ENCODE data around the gene ANGPT4.

The ANGPT4 gene

DNA sequence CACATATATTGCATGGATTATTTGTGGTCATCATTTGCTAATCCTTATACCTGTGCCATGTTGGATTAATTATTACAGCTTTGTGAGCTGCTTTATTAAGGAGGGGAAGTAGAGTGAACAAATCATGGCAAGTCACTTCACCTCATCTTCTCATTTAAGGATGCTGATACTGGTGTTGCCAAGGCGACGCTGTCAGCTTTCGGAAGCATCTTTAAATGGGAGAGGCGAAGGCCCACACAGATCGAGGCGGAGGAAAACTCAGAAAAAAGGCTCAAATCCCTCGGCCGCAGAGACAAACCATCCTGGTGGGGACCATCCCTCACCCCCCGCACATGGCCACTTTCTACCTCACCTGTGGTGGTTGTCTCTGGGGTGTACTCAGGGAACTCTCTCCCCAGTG is 47.9 kb downstream of the ANGPT4 start:
- TF ChIP-seq, protein P1, sequence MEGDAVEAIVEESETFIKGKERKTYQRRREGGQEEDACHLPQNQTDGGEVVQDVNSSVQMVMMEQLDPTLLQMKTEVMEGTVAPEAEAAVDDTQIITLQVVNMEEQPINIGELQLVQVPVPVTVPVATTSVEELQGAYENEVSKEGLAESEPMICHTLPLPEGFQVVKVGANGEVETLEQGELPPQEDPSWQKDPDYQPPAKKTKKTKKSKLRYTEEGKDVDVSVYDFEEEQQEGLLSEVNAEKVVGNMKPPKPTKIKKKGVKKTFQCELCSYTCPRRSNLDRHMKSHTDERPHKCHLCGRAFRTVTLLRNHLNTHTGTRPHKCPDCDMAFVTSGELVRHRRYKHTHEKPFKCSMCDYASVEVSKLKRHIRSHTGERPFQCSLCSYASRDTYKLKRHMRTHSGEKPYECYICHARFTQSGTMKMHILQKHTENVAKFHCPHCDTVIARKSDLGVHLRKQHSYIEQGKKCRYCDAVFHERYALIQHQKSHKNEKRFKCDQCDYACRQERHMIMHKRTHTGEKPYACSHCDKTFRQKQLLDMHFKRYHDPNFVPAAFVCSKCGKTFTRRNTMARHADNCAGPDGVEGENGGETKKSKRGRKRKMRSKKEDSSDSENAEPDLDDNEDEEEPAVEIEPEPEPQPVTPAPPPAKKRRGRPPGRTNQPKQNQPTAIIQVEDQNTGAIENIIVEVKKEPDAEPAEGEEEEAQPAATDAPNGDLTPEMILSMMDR (IDR thresholded peaks at IDR 0.05), result no peak

DNA sequence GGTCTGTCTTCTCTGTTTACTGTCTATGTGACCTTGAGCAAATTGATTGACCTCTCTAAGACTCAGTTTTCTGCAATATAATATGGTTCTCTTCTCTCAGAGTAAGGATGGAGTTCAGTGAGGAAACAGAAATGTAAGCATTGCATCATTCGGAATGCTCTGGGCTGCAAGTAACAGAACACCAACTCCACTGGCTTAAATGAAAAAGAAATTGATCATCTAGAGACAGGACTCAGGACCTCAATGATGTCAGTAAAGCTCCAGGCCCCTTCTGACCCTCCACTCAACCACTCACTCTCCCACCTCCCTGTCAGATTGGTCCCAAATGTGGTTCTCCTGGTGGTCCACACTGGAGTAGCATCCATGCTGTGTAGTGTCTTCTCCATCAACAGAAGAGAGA is 50.7 kb downstream of the ANGPT4 start:
- TF ChIP-seq, protein P1 (IDR thresholded peaks at IDR 0.05), result no peak

DNA sequence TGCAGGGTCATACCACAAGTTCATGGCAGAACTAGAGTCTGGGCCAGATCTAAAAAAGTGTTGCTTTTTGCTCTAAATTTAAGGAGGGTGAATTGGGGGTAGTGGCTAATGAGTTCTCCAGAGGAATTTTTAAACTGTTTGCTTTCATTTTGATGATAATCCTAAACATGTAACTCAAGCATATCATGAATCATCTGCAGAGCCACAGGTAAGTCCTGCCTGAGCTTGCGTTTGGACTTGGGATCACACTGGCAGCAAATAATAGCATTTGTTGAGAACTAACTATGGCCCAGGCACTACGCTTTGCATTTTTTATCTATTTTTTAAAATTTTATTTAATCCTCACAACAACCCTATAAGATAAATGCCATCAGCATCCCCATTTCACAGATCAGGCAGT is 55.2 kb downstream of the ANGPT4 start:
- TF ChIP-seq, protein P1 (IDR thresholded peaks at IDR 0.05), result no peak

DNA sequence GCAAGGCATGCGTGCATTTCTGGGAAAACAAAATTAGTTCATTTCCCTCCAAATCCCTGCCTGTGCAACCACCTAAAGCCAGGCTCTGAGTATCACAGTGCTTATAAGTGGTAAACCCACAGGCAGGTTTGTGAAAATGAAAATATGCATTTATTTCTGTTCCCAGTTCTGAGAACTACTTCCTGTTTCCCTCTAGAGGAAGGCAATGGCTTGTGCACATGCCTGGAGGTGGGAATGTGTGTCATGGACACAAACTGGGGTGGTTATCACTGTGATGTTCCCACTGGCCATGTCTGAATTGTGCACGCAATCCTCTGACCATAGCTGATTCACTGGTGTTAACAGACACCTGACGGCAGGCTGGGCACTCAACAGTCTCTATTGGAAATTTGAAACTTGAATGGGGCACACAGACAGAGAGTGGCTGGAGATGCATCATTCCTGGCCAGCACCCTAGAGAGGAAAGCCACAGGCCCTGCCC is 56.3 kb downstream of the ANGPT4 start:
- TF ChIP-seq, protein P1 (IDR thresholded peaks at IDR 0.05), result no peak

DNA sequence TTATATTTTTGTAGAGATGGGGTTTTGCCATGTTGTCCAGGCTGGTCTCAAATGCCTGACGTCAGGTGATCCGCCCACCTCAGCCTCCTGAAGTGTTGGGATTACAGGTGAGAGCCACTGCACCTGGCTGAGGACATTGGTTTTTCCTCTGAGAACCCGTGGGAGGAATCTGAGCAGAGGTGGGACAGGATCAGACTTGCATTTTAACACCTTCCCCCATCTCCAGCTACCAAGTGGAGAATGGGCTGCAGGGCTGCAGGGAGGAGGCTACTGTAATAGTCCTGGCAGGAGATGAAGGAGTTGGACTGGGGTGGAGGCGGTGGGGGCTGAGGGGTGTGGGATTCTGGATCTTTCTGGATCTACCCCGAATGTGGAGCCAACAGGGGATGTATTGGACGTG is 58.1 kb downstream of the ANGPT4 start:
- TF ChIP-seq, protein P1 (IDR thresholded peaks at IDR 0.05), result no peak

DNA sequence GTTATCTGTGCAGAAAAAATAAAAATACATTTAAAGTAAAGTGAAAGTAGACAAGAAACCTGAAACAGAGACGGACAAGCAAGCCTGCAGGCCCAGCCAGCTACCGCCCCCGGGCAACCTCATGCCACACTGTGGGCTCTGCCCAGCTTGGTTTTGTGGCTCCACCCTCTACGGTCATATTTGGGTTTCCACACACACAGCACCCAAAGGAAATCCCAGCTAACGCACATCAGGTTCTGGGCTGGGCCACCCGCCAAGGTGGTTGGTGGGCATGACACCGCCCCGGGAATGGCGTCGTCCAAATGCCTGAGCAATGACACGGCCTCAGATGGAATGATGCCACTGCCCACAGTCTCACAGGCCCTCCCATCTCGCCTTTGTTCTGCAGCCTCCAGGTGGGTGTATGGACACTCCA is 59.8 kb downstream of the ANGPT4 start:
- TF ChIP-seq, protein P1 (IDR thresholded peaks at IDR 0.05), result no peak

DNA sequence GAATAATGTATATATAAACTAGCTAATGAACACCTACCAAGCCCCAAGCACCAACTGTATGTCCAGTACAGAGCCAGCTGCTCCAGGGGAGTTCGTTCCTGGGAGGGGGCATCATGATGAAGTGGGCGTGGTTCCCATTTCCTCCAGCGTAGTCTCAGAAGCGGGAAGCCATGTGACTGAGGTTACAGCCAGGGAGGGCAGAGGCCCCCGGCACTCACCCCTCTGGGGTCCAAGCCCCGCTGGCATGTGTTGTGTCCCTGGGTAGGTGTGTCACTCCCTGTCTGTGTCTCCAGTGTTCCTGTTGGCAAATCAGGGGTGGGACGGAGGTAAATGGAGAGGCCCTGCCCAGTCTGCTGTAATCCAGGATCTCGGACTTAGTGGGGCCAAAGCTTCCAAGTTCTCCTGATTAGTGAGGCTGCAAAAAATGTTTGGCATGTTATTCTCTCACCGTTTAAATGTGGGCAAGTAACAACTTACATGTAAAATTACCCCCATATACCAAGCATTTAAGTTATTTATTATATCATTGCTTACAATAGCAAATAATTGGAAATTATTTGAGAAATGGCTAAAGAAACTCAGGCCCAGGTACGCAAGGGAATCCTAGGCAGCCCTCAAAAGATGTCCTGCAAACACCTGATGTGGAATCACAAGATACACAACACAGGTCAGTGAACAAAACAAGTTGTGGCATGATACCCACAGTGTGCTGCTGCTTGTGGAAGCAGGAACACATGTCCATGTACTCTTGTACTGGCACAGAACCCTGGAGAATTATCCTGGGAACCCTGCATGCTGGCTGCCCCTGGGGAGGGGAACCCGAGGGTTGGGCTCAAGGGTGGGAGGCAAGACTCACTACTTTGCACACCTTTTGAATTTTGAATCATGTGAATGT is 60.4 kb downstream of the ANGPT4 start:
- TF ChIP-seq, protein P1 (IDR thresholded peaks at IDR 0.05), result no peak

All from LNCAP (cell line).